Effector memory CD8-positive, alpha-beta T cell (primary cell): ENCODE results near the gene SCFD1.
"Not testable (repeated sequence)": the region's sequence is repeated elsewhere in the genome, so short reads cannot be mapped to it uniquely, and the experiment has no call there.

Experiments used
- ATAC-seq: fragments of 150-1000 bp; cut with Tn5 transposase; replicated peaks from 2 replicates; pipeline ENCODE4 v1.10.0; 2021; ENCODE audit warnings: mild to moderate bottlenecking, moderate library complexity
- DNase-seq, 3 experiments: peaks; one replicate each; pipeline ENCODE4 v3.0.0; 2021
- H3K27ac Mint-ChIP-seq, 2 donors: one replicate each; pipeline ENCODE4 v1.8.0; 2022; ENCODE audit warnings: mild to moderate bottlenecking in 2 of 2, mixed read lengths in 2 of 2, moderate library complexity in 2 of 2
- H3K27me3 Mint-ChIP-seq, 2 donors: one replicate each; pipeline ENCODE4 v1.8.0; 2022; ENCODE audit warnings: mixed read lengths in 2 of 2
- H3K36me3 Mint-ChIP-seq: one replicate; pipeline ENCODE4 v1.8.0; 2022; ENCODE audit warnings: mild to moderate bottlenecking, moderate library complexity, mixed read lengths; ENCODE audit not compliant: insufficient read depth
- H3K4me1 Mint-ChIP-seq, 2 donors: one replicate each; pipeline ENCODE4 v1.8.0; 2022; ENCODE audit warnings: low read depth in 2 of 2, mixed read lengths in 2 of 2
- H3K4me3 Mint-ChIP-seq, 2 donors: one replicate each; pipeline ENCODE4 v1.8.0; 2022; ENCODE audit warnings: mild to moderate bottlenecking in 2 of 2, mixed read lengths in 2 of 2, moderate library complexity in 2 of 2
- H3K9me3 Mint-ChIP-seq, 2 donors: one replicate each; pipeline ENCODE4 v1.8.0; 2022; ENCODE audit warnings: mixed read lengths in 2 of 2

Gene SCFD1

DNA sequence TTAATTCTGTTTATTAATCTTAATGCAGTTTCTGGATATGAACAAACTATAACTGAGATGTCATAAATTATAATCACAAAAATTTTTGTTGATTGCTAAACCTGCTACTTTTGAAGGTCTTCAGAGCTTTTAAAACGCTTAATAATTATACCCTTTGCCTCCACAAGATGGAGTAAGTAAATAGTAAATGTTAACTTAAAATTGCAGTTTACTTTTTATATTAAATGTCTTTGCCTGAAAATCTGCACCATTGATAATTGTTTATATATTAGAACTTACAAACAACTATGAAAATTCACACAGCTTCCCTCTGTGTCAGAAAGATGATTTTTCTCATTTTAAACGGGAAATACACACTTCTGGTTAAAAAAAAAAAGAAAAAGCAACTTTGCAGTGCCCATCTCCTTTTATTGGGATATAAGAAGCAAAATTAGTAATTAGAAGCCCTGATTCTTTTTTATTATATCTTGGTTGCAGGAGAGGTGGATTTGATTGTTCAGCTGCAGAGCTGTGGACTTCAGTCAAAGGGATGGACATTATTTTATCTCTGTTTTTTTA lies 35.6 kb downstream of the SCFD1 start:
- Mint-ChIP-seq H3K36me3 (peaks cover 20% of the 10 kb centered on the region), H3K9me3 (no peaks in the 10 kb centered on the region), H3K4me3 (no peak overlapping the region), H3K27ac (no peak overlapping the region), H3K27me3 (no peaks in the 10 kb centered on the region), H3K4me1 (peaks cover 0 to 3% of the 10 kb centered on the region in 2 donors)
- no peak for DNase-seq
- no peak for ATAC-seq

- Mint-ChIP-seq H3K36me3 (peaks cover 21% of the 10 kb centered on the region), H3K4me3 (no peak overlapping the region), H3K4me1 (peaks cover 0 to 3% of the 10 kb centered on the region in 2 donors), H3K9me3 (no peaks in the 10 kb centered on the region), H3K27me3 (no peaks in the 10 kb centered on the region), H3K27ac (no peak overlapping the region)
- no peak for ATAC-seq
- DNase-seq, result no peak
These were observed 36.5 kb downstream of the SCFD1 start for GRCh38 chr14:30658645-30659044.

DNA sequence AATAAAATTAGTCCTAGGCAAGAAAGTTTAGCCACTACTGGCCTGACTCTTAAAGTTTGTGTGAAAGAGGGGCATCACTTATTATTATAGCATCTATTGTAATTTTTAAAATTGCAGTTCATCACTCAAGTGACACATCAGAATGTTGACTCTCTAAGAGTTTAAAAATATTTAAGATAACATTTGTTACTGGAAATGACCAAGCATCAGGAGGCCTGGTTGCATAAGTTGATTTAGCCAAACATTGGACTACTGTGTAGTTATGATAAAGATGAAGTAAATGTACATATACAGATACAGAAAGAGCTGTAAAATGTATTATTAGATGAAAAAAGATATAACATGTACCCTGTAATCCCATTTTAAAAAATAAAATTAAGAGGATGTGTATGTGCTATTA lies 47.5 kb downstream of the SCFD1 start:
- peaks cover 16% of the 10 kb centered on the region for H3K36me3 Mint-ChIP-seq
- ATAC-seq, result no peak
- no peak overlapping the region for H3K4me3 Mint-ChIP-seq
- no peak for DNase-seq
- H3K4me1 Mint-ChIP-seq, result peaks cover 4 to 10% of the 10 kb centered on the region in 2 donors
- H3K27ac Mint-ChIP-seq, result peak overlapping the region in 1 of 2 donors; percentile 38
- peaks cover 0 to 2% of the 10 kb centered on the region in 2 donors for H3K9me3 Mint-ChIP-seq
- no peaks in the 10 kb centered on the region for H3K27me3 Mint-ChIP-seq

DNA sequence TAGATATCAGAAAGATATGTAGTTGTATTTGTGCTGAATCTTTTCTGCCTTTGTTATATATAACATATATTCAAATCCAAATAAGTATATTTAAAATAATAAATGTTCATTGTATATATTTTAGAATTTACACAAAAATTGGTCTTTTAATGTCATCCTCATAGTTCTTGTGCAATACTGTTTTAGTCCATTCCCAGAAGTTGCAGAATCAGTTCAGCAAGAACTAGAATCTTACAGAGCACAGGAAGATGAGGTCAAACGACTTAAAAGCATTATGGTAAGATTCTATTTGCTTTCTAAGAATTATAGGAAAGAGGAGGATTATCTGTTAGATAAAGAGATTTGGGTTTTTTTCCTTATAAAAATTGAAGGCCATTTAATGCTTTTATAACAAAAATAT lies 51.0 kb downstream of the SCFD1 start:
- no peaks in the 10 kb centered on the region for H3K9me3 Mint-ChIP-seq
- H3K27me3 Mint-ChIP-seq, result no peaks in the 10 kb centered on the region
- no peak overlapping the region for H3K4me3 Mint-ChIP-seq
- H3K36me3 Mint-ChIP-seq, result peaks cover 21% of the 10 kb centered on the region
- peaks cover 0 to 10% of the 10 kb centered on the region in 2 donors for H3K4me1 Mint-ChIP-seq
- no peak overlapping the region for H3K27ac Mint-ChIP-seq
- ATAC-seq, result no peak
- DNase-seq, result no peak

- DNase-seq, result no peak
- H3K36me3 Mint-ChIP-seq, result peaks cover 33% of the 10 kb centered on the region
- H3K9me3 Mint-ChIP-seq, result no peaks in the 10 kb centered on the region
- no peaks in the 10 kb centered on the region for H3K27me3 Mint-ChIP-seq
- ATAC-seq, result no peak
- H3K4me1 Mint-ChIP-seq, result peaks cover 0 to 2% of the 10 kb centered on the region in 2 donors
- H3K4me3 Mint-ChIP-seq, result no peak overlapping the region
- H3K27ac Mint-ChIP-seq, result peak overlapping the region in 1 of 2 donors; percentile 26
These were observed 56.9 kb downstream of the SCFD1 start for GRCh38 chr14:30678926-30679431.

DNA sequence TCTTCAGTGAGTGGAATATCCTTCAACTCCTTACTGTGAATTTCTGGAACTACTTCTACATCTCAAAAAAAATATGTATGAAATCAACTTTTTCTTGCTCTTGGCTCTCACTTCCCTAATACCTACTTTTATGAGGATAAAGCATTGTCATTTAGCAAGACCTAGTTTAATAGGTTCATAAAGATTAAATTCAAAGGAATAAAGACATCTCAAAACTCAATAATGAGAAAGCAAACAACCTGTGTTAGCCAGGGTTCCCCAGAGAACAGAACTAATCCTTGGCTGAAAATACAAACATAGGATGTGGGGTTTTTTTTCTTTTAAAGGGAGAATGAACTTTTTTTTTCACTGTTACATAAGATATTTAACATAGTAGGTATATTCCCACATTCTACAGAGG lies 57.9 kb downstream of the SCFD1 start:
- no peak for DNase-seq
- Mint-ChIP-seq H3K27me3 (no peaks in the 10 kb centered on the region), H3K4me1 (peaks cover 0 to 2% of the 10 kb centered on the region in 2 donors), H3K36me3 (peaks cover 28% of the 10 kb centered on the region), H3K4me3 (no peak overlapping the region), H3K9me3 (no peaks in the 10 kb centered on the region), H3K27ac (peak overlapping the region; percentile 26 to 57)
- ATAC-seq, result no peak

GRCh38 chr14:30680776-30681175 lies 58.7 kb downstream of the SCFD1 start:
- ATAC-seq, H3K27ac Mint-ChIP-seq, H3K9me3 Mint-ChIP-seq, H3K4me3 Mint-ChIP-seq, H3K4me1 Mint-ChIP-seq, DNase-seq, H3K27me3 Mint-ChIP-seq: not testable (repeated sequence)
- peaks cover 28% of the 10 kb centered on the region for H3K36me3 Mint-ChIP-seq

DNA sequence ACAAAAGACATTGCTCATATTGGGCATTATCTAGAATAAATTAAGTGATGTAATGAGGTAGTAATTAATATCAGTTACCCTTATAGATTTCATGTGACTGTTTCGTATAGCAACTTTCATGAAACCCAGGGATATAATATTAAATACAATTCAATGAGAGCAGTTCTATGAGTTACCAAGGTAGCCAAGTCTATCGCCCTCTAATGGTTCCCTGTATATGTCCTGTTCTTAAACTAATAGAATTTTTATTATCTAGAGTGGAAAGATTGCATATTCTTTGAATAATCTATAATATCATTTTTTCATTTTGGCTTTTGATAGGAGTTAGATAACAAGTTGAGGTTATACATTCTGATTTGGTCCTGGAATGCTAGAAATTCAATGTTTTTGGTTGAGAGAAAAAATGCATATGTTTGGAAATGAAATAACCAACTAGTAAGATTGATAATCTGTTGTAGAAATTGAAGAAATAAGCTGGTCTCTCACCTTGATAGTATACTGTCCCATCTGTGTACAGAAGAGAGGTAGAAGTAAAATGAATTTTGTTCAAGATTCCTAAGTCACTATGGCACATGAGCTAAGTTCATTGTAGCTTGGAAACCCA lies 59.7 kb downstream of the SCFD1 start:
- Mint-ChIP-seq H3K27me3 (no peaks in the 10 kb centered on the region), H3K9me3 (no peaks in the 10 kb centered on the region), H3K4me1 (peaks cover 0 to 2% of the 10 kb centered on the region in 2 donors), H3K27ac (no peak overlapping the region), H3K36me3 (peaks cover 28% of the 10 kb centered on the region), H3K4me3 (no peak overlapping the region)
- no peak for DNase-seq
- no peak for ATAC-seq

- Mint-ChIP-seq H3K4me1 (peaks cover 2 to 12% of the 10 kb centered on the region in 2 donors), H3K27ac (peak overlapping the region; percentile 63 to 96), H3K36me3 (peaks cover 20% of the 10 kb centered on the region), H3K4me3 (peak overlapping the region; percentile 43 to 70)
- not testable (repeated sequence) for ATAC-seq, H3K27me3 Mint-ChIP-seq, H3K9me3 Mint-ChIP-seq
- peak in 2 of 3 experiments; percentile 1 to 59 for DNase-seq
These were observed 68.6 kb downstream of the SCFD1 start for GRCh38 chr14:30690487-30691355.

GRCh38 chr14:30691751-30692398 lies 69.8 kb downstream of the SCFD1 start:
- peaks cover 25% of the 10 kb centered on the region for H3K36me3 Mint-ChIP-seq
- peaks cover 2 to 12% of the 10 kb centered on the region in 2 donors for H3K4me1 Mint-ChIP-seq
- peak overlapping the region in 1 of 2 donors; percentile 96 for H3K27ac Mint-ChIP-seq
- no peaks in the 10 kb centered on the region for H3K27me3 Mint-ChIP-seq
- ATAC-seq (no peak), DNase-seq (no peak)
- no peaks in the 10 kb centered on the region for H3K9me3 Mint-ChIP-seq
- no peak overlapping the region for H3K4me3 Mint-ChIP-seq

- Mint-ChIP-seq H3K4me1 (peaks cover 2 to 12% of the 10 kb centered on the region in 2 donors), H3K4me3 (no peak overlapping the region), H3K27me3 (no peaks in the 10 kb centered on the region), H3K27ac (peak overlapping the region in 1 of 2 donors; percentile 17), H3K9me3 (no peaks in the 10 kb centered on the region), H3K36me3 (peaks cover 29% of the 10 kb centered on the region)
- ATAC-seq, result no peak
- no peak for DNase-seq
These were observed 70.5 kb downstream of the SCFD1 start for GRCh38 chr14:30692669-30693068.

GRCh38 chr14:30698463-30698862 lies 76.3 kb downstream of the SCFD1 start:
- H3K9me3 Mint-ChIP-seq, result no peaks in the 10 kb centered on the region
- peaks cover 30% of the 10 kb centered on the region for H3K36me3 Mint-ChIP-seq
- peak overlapping the region in 1 of 2 donors; percentile 87 for H3K27ac Mint-ChIP-seq
- DNase-seq, result no peak
- H3K27me3 Mint-ChIP-seq, result no peaks in the 10 kb centered on the region
- peaks cover 0 to 5% of the 10 kb centered on the region in 2 donors for H3K4me1 Mint-ChIP-seq
- H3K4me3 Mint-ChIP-seq, result no peak overlapping the region
- ATAC-seq, result no peak

DNA sequence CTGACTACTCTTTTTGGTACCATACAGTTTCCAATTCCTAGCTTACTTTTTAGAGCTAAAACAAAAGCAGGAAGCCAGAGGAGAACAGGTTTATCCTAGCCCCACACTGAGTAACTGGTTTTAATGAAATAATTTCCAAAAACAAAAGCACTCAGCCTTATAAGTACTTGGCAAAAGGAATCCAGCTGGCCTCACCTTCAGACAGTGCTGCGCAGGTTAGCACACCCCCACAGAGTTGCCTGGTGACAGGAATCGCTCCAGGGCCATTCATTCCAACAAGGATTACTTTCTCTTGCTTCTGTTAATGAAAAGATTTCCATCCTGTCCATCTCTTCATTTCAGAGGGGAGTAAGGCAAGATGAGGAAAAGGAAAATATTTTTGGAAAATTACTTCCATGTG lies 84.6 kb downstream of the SCFD1 start:
- Mint-ChIP-seq H3K27me3 (no peaks in the 10 kb centered on the region), H3K27ac (no peak overlapping the region), H3K36me3 (peaks cover 41% of the 10 kb centered on the region), H3K4me1 (no peaks in the 10 kb centered on the region), H3K4me3 (no peak overlapping the region), H3K9me3 (no peaks in the 10 kb centered on the region)
- no peak for ATAC-seq
- no peak for DNase-seq
